Smooth muscle cell of the pulmonary artery (primary cell): ENCODE data around the gene ZNF711. TPM values are rescaled to one million over a fixed set of nuclear protein-coding genes. Genes with fewer than 3 reads are reported as not detected.

Experiments used
- total RNA-seq: library from RNA; depleted of rRNA; stranded (reverse); fragments of >200 nt; gene quantifications from 2 replicates; pipeline ENCODE4 v1.2.3, GENCODE V29; 2014

Gene ZNF711
- total RNA-seq, result 0.23 and 0.33 TPM in 2 replicates

GRCh38 chrX:85243761-85244449, at the start of gene ZNF711, which contains the start of gene SATL1:
Gene ZNF711, plus strand, starts transcription at chrX:85243991. Its CDS starts 3,582 bp downstream, at chrX:85247573.
Gene SATL1, minus strand, starts transcription at chrX:85243779. Its CDS starts 134,811 bp downstream, at chrX:85108968.

Other genes with a start within 250 kb of the ZNF711 start
- 15.7 and 17.1 TPM in 2 replicates for gene APOOL, start 240.1 kb upstream of the ZNF711 start, total RNA-seq
- not detected in 2 replicates for gene SATL1, start 212 bp upstream of the ZNF711 start, total RNA-seq
- not detected in 2 replicates for gene POF1B, start 135.7 kb downstream of the ZNF711 start, total RNA-seq